ENCODE data around the gene RAB11FIP3. TPM values are rescaled to one million over a fixed set of nuclear protein-coding genes. Genes with fewer than 3 reads are reported as not detected.

Gene RAB11FIP3
- total RNA-seq, 1 donor from 2014 or later: 10.5 TPM

DNA sequence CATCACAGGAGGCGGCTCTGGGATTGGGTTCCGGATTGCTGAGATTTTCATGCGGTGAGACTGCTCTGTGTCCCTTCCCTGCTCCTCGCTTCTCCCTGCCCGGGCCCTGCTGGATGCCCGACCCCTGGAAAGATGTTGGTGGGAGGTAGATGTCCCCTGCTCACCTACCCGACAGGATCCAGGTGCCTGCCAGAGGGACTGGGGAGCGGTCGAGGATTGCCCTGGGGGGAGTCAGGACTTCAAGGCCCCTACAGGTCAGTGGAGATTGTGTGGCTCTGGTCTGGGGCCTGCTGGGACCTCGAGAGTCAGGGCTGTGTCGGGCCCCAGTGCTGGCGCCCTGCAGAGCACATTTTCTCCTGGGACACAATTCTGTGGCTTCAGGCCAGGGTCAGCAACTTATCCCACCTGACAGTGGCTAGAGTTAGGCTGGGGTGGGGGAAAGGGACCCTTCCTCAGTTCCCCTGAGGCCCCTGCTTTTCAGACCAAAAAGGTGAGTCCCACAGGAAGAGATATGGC, 20.4 kb upstream of the RAB11FIP3 start:
- FAIRE-seq: no peak

DNA sequence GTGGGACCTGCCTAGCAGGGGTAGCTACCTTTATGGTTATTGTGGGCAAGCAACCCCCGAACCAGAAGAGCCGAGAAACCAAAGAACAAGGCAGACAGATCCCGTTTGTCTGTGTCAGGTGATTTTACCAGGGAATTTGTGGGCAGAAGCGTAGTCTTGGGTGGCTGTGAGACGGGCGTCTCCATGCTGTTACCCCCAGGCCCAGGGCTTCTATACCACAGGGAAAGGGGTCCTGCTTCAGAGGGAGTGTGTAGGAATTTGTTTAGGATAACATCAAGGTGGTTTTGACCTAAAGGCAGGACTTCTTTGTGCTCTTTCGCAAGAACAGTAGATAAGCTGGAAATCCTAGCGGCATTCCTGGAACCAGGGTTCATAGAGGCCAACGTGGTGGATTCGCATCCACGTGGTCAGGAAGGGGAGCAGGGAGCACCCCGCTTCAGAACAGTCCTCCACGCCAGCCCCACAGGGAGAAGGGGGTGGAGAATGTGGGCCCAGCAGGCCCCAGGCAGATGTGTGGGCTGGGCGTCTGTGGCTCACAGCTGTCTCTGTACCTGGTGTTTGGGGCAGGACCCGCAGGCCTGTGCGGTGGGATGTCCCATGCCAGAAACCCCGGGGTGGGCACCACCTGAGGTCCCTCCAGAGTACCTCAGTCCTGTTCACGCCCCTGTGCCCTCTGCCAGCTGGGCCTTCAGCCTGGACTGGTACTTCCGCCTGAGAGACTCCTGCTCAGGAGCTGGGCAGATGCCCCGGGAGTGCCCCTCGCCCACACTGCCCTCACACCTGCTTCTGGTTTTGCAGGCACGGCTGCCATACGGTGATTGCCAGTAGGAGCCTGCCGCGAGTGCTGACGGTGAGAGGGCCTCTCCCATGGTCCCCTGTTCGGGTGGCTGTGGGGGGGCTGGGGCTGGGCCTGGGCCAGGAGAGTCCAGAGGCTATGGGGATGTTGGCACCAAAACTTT, 19.6 kb upstream of the RAB11FIP3 start:
- Histone ChIP-seq H3K36me3 (ENCODE audit: control insufficient read depth, insufficient read depth, low read length) (peaks cover 4% of the 10 kb centered on the region), H3K27me3 (ENCODE audit: control insufficient read depth, insufficient read depth, low read length) (no peaks in the 10 kb centered on the region), H3K4me3 (ENCODE audit: low read depth, low read length) (no peak overlapping the region)
- DNase-seq (ENCODE audit: low read depth) (no peak), FAIRE-seq (no peak)
- TF ChIP-seq, protein P1, sequence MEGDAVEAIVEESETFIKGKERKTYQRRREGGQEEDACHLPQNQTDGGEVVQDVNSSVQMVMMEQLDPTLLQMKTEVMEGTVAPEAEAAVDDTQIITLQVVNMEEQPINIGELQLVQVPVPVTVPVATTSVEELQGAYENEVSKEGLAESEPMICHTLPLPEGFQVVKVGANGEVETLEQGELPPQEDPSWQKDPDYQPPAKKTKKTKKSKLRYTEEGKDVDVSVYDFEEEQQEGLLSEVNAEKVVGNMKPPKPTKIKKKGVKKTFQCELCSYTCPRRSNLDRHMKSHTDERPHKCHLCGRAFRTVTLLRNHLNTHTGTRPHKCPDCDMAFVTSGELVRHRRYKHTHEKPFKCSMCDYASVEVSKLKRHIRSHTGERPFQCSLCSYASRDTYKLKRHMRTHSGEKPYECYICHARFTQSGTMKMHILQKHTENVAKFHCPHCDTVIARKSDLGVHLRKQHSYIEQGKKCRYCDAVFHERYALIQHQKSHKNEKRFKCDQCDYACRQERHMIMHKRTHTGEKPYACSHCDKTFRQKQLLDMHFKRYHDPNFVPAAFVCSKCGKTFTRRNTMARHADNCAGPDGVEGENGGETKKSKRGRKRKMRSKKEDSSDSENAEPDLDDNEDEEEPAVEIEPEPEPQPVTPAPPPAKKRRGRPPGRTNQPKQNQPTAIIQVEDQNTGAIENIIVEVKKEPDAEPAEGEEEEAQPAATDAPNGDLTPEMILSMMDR (IDR thresholded peaks at IDR 0.05; ENCODE audit: insufficient read depth, low read length, severe bottlenecking): no peak

More for the DNA sequence above, 20.4 kb upstream of the RAB11FIP3 start:
- Histone ChIP-seq H3K36me3 (ENCODE audit: control insufficient read depth, insufficient read depth, low read length) (peaks cover 2% of the 10 kb centered on the region), H3K4me3 (ENCODE audit: low read depth, low read length) (no peak overlapping the region), H3K27me3 (ENCODE audit: control insufficient read depth, insufficient read depth, low read length) (no peaks in the 10 kb centered on the region)
- no peak for DNase-seq (ENCODE audit: low read depth)
- TF ChIP-seq, protein P1 (IDR thresholded peaks at IDR 0.05; ENCODE audit: insufficient read depth, low read length, severe bottlenecking): no peak

DNA sequence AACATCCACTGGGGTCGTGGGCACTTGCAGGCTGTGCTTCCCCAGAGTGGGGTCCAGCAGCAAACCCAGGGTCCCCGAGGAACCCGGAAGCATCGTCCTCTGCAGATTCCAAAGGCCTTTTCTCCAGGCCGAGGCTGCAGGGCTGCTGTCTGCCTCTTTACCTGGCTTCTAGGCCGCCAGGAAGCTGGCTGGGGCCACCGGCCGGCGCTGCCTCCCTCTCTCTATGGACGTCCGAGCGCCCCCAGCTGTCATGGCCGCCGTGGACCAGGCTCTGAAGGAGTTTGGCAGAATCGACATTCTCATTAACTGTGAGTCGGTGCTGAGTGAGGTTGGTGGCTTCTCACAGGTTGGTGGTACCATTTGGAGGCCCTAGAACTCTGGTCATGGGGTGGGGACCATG, 18.2 kb upstream of the RAB11FIP3 start:
- TF ChIP-seq, protein P1 (IDR thresholded peaks at IDR 0.05; ENCODE audit: insufficient read depth, low read length, severe bottlenecking): no peak
- no peak for DNase-seq (ENCODE audit: low read depth)
- Histone ChIP-seq H3K4me3 (ENCODE audit: low read depth, low read length) (no peak overlapping the region), H3K27me3 (ENCODE audit: control insufficient read depth, insufficient read depth, low read length) (no peaks in the 10 kb centered on the region), H3K36me3 (ENCODE audit: control insufficient read depth, insufficient read depth, low read length) (peaks cover 9% of the 10 kb centered on the region)
- FAIRE-seq: no peak

DNA sequence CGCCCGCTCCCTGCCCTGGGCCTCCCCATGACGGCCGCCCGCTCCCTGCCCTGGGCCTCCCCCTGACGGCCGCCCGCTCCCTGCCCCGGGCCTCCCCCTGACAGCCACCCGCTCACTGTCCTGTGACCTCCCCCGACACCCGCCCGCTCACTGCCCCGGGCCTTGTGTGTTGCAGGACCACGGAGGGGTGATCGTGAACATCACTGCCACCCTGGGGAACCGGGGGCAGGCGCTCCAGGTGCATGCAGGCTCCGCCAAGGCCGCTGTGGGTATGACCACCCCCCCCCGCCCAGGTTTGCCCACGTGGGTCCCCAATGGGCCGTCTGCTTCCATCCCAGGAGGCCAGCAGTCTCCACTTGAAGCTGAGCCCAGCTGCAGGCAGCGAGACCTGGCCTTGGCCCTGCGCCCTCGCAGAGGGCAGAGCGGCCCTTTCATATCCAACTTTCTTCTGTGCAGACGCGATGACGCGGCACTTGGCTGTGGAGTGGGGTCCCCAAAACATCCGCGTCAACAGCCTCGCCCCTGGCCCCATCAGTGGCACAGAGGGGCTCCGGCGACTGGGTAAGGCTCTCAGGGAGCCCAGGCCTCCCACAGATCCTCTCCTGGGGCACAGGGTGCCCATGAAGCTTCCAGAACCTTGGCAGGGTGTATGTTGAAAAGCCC, 14.8 kb upstream of the RAB11FIP3 start:
- TF ChIP-seq, protein P1 (IDR thresholded peaks at IDR 0.05; ENCODE audit: insufficient read depth, low read length, severe bottlenecking): no peak
- DNase-seq (ENCODE audit: low read depth) (no peak), FAIRE-seq (no peak)
- peaks cover 9% of the 10 kb centered on the region for H3K36me3 ChIP-seq (ENCODE audit: control insufficient read depth, insufficient read depth, low read length)
- H3K4me3 ChIP-seq (ENCODE audit: low read depth, low read length): no peak overlapping the region
- H3K27me3 ChIP-seq (ENCODE audit: control insufficient read depth, insufficient read depth, low read length): no peaks in the 10 kb centered on the region

DNA sequence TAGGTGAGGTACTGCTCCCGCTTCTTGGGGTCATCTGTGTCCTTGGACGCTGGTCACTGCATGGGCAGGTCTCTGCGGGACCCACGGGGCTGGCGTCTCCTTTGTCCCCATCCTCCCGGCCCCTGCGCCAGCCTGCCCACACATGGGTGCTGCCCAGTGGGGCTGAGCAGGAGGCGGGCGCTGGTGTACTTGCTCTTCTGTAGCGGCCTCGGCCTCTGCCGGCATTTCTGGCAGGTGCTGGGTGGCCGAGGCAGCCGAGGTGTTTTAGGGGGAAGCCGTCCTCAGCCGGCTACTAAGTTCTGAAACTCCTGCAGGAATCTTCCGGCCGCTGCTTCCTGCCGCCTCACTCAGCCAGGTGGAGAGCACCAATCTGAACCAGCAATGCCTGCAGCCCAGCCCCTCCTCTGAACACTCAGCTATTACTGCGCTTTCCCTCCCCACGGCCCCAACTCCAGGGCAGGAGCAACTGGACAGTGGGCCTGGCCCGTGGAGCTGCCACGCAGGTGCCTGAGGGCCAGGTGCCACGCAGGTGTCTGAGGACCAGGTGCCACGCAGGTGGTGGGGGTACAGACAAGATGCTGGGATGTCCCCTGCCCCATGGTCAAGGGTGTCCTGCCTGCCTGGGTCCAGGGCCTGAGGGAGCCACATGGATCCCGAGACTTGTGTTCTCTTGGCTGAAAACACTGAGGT, 13.7 kb upstream of the RAB11FIP3 start:
- FAIRE-seq: no peak
- no peaks in the 10 kb centered on the region for H3K27me3 ChIP-seq (ENCODE audit: control insufficient read depth, insufficient read depth, low read length)
- DNase-seq (ENCODE audit: low read depth): no peak
- TF ChIP-seq, protein P1 (IDR thresholded peaks at IDR 0.05; ENCODE audit: insufficient read depth, low read length, severe bottlenecking): no peak
- H3K36me3 ChIP-seq (ENCODE audit: control insufficient read depth, insufficient read depth, low read length): peaks cover 9% of the 10 kb centered on the region
- H3K4me3 ChIP-seq (ENCODE audit: low read depth, low read length): no peak overlapping the region
